ENCODE measurements around the gene SPRR2D.

The SPRR2D gene

GRCh38 chr1:153000294-153000693 lies 40.6 kb downstream of the SPRR2D start:
- H3K4me1 ChIP-seq (ENCODE audit: control insufficient read depth in 1 of 2, insufficient read depth in 1 of 2, low read depth in 1 of 2, low read length in 1 of 2) = no peaks in the 10 kb centered on the region
- no peak overlapping the region for H3K4me3 ChIP-seq (ENCODE audit: low read depth in 1 of 2, low read length in 1 of 2)
- H3K27me3 ChIP-seq = peaks cover 19% of the 10 kb centered on the region
- H3K9me3 ChIP-seq = no peaks in the 10 kb centered on the region
- no peak for TF ChIP-seq CTCF (IDR thresholded peaks at IDR 0.05)
- no peaks in the 10 kb centered on the region for H3K36me3 ChIP-seq
- H3K27ac ChIP-seq = no peak overlapping the region

DNA sequence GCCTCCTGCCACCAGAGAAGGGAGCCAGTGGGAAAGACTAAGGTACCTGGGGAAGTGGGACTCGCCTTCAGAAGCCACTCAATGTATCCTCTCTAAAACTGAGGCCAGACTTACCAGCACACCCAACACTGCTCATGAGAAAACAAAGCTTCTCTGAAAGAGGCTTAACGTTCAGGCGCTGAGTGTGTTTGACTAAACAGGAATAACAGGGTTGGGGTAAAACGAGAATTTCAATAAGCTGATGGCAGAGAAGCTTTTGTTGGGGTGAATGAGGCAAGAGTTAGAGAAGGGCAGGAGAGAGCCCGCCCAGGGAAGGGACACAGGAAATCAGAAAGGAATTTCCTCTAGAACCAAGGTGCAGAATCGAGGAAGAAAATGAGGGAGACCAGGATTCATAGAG lies 41.1 kb downstream of the SPRR2D start:
- TF ChIP-seq CTCF (IDR thresholded peaks at IDR 0.05) = no peak
- no peak overlapping the region for H3K27ac ChIP-seq
- H3K4me3 ChIP-seq (ENCODE audit: low read depth in 1 of 2, low read length in 1 of 2) = no peak overlapping the region
- H3K36me3 ChIP-seq = no peaks in the 10 kb centered on the region
- no peaks in the 10 kb centered on the region for H3K9me3 ChIP-seq
- no peaks in the 10 kb centered on the region for H3K4me1 ChIP-seq (ENCODE audit: control insufficient read depth in 1 of 2, insufficient read depth in 1 of 2, low read depth in 1 of 2, low read length in 1 of 2)
- H3K27me3 ChIP-seq = peaks cover 19% of the 10 kb centered on the region

DNA sequence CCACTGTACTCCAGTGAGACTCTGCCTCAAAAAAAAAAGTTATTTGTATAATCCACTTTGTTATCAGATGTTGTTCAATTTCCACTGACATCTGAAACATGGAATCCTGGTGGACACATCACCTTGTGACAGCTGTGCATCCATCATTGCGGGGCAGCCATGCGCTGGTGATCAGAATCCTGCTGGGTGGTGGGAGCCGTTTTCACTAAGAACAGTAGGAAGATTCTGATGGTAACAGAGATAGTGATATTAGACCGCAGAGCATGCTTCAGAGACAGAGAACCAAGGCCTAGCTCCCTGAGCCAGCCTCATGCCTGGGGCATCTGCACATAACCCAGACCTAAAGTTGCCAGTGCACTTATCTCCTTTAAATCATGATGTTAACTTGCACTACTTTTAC lies 42.4 kb downstream of the SPRR2D start:
- Histone ChIP-seq H3K27me3 (peaks cover 19% of the 10 kb centered on the region), H3K9me3 (no peaks in the 10 kb centered on the region), H3K4me1 (ENCODE audit: control insufficient read depth in 1 of 2, insufficient read depth in 1 of 2, low read depth in 1 of 2, low read length in 1 of 2) (no peaks in the 10 kb centered on the region), H3K27ac (no peak overlapping the region), H3K36me3 (no peaks in the 10 kb centered on the region), H3K4me3 (ENCODE audit: low read depth in 1 of 2, low read length in 1 of 2) (no peak overlapping the region)
- TF ChIP-seq CTCF (IDR thresholded peaks at IDR 0.05) = no peak

DNA sequence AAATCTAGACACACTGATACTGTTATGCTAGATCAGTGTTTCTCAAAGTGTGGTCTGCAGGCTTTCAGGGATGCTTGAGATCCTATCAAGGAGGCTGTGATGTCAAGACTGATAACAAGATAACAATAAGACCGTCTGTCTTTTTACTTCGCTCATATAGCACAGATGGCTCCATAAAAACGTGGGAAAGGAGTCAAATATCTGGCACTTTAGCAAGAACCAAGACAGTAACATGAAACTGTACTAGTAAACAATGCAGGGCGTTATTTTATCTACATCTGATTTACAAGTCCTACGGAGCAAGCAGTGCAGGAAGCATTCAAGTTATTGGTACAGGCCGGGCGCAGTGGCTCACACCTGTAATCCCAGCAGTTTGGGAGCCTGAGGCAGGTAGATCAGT lies 43.0 kb downstream of the SPRR2D start:
- H3K27ac ChIP-seq = no peak overlapping the region
- H3K9me3 ChIP-seq = no peaks in the 10 kb centered on the region
- no peak for TF ChIP-seq CTCF (IDR thresholded peaks at IDR 0.05)
- H3K4me1 ChIP-seq (ENCODE audit: control insufficient read depth in 1 of 2, insufficient read depth in 1 of 2, low read depth in 1 of 2, low read length in 1 of 2) = no peaks in the 10 kb centered on the region
- no peaks in the 10 kb centered on the region for H3K36me3 ChIP-seq
- H3K4me3 ChIP-seq (ENCODE audit: low read depth in 1 of 2, low read length in 1 of 2) = no peak overlapping the region
- peaks cover 21% of the 10 kb centered on the region for H3K27me3 ChIP-seq

- no peak for TF ChIP-seq CTCF (IDR thresholded peaks at IDR 0.05)
- Histone ChIP-seq H3K27me3 (peaks cover 21% of the 10 kb centered on the region), H3K36me3 (no peaks in the 10 kb centered on the region), H3K4me3 (ENCODE audit: low read depth in 1 of 2, low read length in 1 of 2) (no peak overlapping the region), H3K27ac (no peak overlapping the region), H3K9me3 (no peaks in the 10 kb centered on the region), H3K4me1 (ENCODE audit: control insufficient read depth in 1 of 2, insufficient read depth in 1 of 2, low read depth in 1 of 2, low read length in 1 of 2) (no peaks in the 10 kb centered on the region)
Observed at GRCh38 chr1:152996633-152997400, 44.1 kb downstream of the SPRR2D start.
